LNCAP (cell line): Measurements from ENCODE around the gene VPS29.
A peak's percentile ranks its signal among the peaks of the same experiment; 100 is the strongest.

Source experiments
- CTCF ChIP-seq: fragments of 450-650 bp; IDR thresholded peaks from 2 replicates; pipeline ENCODE4 v1.5.1; 2017; ENCODE audit warnings: mild to moderate bottlenecking

Gene VPS29

GRCh38 chr12:110467847-110468213 lies 34.1 kb downstream of the VPS29 start:
- no peak for TF ChIP-seq CTCF

- TF ChIP-seq CTCF = no peak
These were observed 35.1 kb downstream of the VPS29 start for GRCh38 chr12:110466791-110467190.

- TF ChIP-seq CTCF = no peak
These were observed 36.9 kb downstream of the VPS29 start for GRCh38 chr12:110465024-110465423.

GRCh38 chr12:110458756-110459155 lies 43.2 kb downstream of the VPS29 start:
- no peak for TF ChIP-seq CTCF

- no peak for TF ChIP-seq CTCF
These were observed 48.2 kb downstream of the VPS29 start for GRCh38 chr12:110453569-110454296.

- no peak for TF ChIP-seq CTCF
These were observed 50.6 kb downstream of the VPS29 start for GRCh38 chr12:110451263-110451662.

GRCh38 chr12:110449799-110450497 lies 52.0 kb downstream of the VPS29 start, which contains the start of gene ARPC3:
Gene ARPC3, minus strand, starts transcription at chr12:110450337. Its CDS starts 77 bp downstream, at chr12:110450260.
- peak; percentile 86 for TF ChIP-seq CTCF
